IPS DF 6.9 (cell line): ENCODE results near the gene TTC7B.

Experiments
- DNase-seq: peaks from one replicate; pipeline ENCODE4 v3.0.0-alpha.2; 2013; ENCODE audit warnings: low read depth, low spot score
- H3K27ac ChIP-seq: one replicate; pipeline ENCODE4 v1.5.1; 2013; ENCODE audit warnings: low read length, control low read depth
- H3K27me3 ChIP-seq: 2 replicates; pipeline ENCODE4 v1.6.1; 2013; ENCODE audit warnings: mild to moderate bottlenecking, low read length; ENCODE audit not compliant: control insufficient read depth, insufficient read depth
- H3K36me3 ChIP-seq: 2 replicates; pipeline ENCODE4 v1.6.1; 2013; ENCODE audit warnings: low read length; ENCODE audit not compliant: control insufficient read depth, insufficient read depth
- H3K4me1 ChIP-seq: 2 replicates; pipeline ENCODE4 v1.6.1; 2013; ENCODE audit warnings: low read length; ENCODE audit not compliant: control insufficient read depth, insufficient read depth
- H3K4me3 ChIP-seq: 2 replicates; pipeline ENCODE4 v1.5.1; 2013; ENCODE audit warnings: mild to moderate bottlenecking, low read length
- H3K9me3 ChIP-seq: 2 replicates; pipeline ENCODE4 v1.6.1; 2013; ENCODE audit warnings: low read length, inconsistent platforms; ENCODE audit not compliant: control insufficient read depth, insufficient read depth
- WGBS: extraction: QIAGEN DNeasy Blood & Tissue Kit; methylation state at CpG from one replicate; pipeline ENCODE4 v1.1.7; 2013; ENCODE audit warnings: mixed read lengths, missing lambda C conversion rate; ENCODE audit not compliant: insufficient read length, insufficient coverage; 5-methylcytosine and 5-hydroxymethylcytosine counted together

The TTC7B gene

GRCh38 chr14:90643982-90644670, 172.1 kb downstream of the TTC7B start:
- H3K27ac ChIP-seq: no peak overlapping the region
- peaks cover 12% of the 10 kb centered on the region; the same call in 1 of the 2 replicates for H3K4me1 ChIP-seq
- no CpG with 5 or more reads among the region's 9 CpGs for WGBS
- no peak overlapping the region for H3K4me3 ChIP-seq
- H3K36me3 ChIP-seq: no peaks in the 10 kb centered on the region
- no peak for DNase-seq
- no peaks in the 10 kb centered on the region for H3K9me3 ChIP-seq
- no peaks in the 10 kb centered on the region for H3K27me3 ChIP-seq

GRCh38 chr14:90642244-90642717, 173.9 kb downstream of the TTC7B start:
- H3K27ac ChIP-seq: no peak overlapping the region
- H3K9me3 ChIP-seq: no peaks in the 10 kb centered on the region
- no peaks in the 10 kb centered on the region for H3K27me3 ChIP-seq
- no peak for DNase-seq
- H3K36me3 ChIP-seq: no peaks in the 10 kb centered on the region
- WGBS: no CpG with 5 or more reads among the region's 3 CpGs
- no peak overlapping the region for H3K4me3 ChIP-seq
- peaks cover 12% of the 10 kb centered on the region; the same call in 1 of the 2 replicates for H3K4me1 ChIP-seq

GRCh38 chr14:90641615-90642243, 174.5 kb downstream of the TTC7B start:
- H3K36me3 ChIP-seq: no peaks in the 10 kb centered on the region
- no peak for DNase-seq
- no peaks in the 10 kb centered on the region for H3K9me3 ChIP-seq
- no peak overlapping the region for H3K27ac ChIP-seq
- peaks cover 12% of the 10 kb centered on the region; the same call in 1 of the 2 replicates for H3K4me1 ChIP-seq
- H3K4me3 ChIP-seq: no peak overlapping the region
- no CpG with 5 or more reads among the region's 6 CpGs for WGBS
- no peaks in the 10 kb centered on the region for H3K27me3 ChIP-seq

- WGBS: no CpG with 5 or more reads among the region's 3 CpGs
- H3K27ac ChIP-seq: no peak overlapping the region
- DNase-seq: no peak
Observed at GRCh38 chr14:90641168-90641567, 175.1 kb downstream of the TTC7B start.

GRCh38 chr14:90639641-90640040, 176.6 kb downstream of the TTC7B start:
- Histone ChIP-seq H3K27me3 (no peaks in the 10 kb centered on the region), H3K36me3 (no peaks in the 10 kb centered on the region), H3K9me3 (no peaks in the 10 kb centered on the region), H3K27ac (no peak overlapping the region), H3K4me1 (peaks cover 8% of the 10 kb centered on the region; the same call in 1 of the 2 replicates), H3K4me3 (no peak overlapping the region)
- DNase-seq: no peak
- no CpG with 5 or more reads among the region's 9 CpGs for WGBS

More at GRCh38 chr14:90641168-90641567, 175.1 kb downstream of the TTC7B start:
- Histone ChIP-seq H3K36me3 (no peaks in the 10 kb centered on the region), H3K9me3 (no peaks in the 10 kb centered on the region), H3K4me3 (no peak overlapping the region), H3K4me1 (peaks cover 8% of the 10 kb centered on the region; the same call in 1 of the 2 replicates), H3K27me3 (no peaks in the 10 kb centered on the region)

- no peak overlapping the region for H3K4me3 ChIP-seq
- H3K9me3 ChIP-seq: no peaks in the 10 kb centered on the region
- H3K27me3 ChIP-seq: no peaks in the 10 kb centered on the region
- DNase-seq: no peak
- H3K27ac ChIP-seq: no peak overlapping the region
- H3K4me1 ChIP-seq: peaks cover 2% of the 10 kb centered on the region; the same call in 1 of the 2 replicates
- no peaks in the 10 kb centered on the region for H3K36me3 ChIP-seq
- 100% methylated on average over 1 of the region's 2 CpGs for WGBS
Observed at GRCh38 chr14:90632871-90633270, 183.4 kb downstream of the TTC7B start.

GRCh38 chr14:90632451-90632850, 183.8 kb downstream of the TTC7B start:
- no peaks in the 10 kb centered on the region for H3K36me3 ChIP-seq
- H3K27ac ChIP-seq: no peak overlapping the region
- no CpG with 5 or more reads among the region's 3 CpGs for WGBS
- H3K9me3 ChIP-seq: no peaks in the 10 kb centered on the region
- no peak overlapping the region for H3K4me3 ChIP-seq
- no peak for DNase-seq
- H3K4me1 ChIP-seq: peaks cover 2% of the 10 kb centered on the region; the same call in 1 of the 2 replicates
- no peaks in the 10 kb centered on the region for H3K27me3 ChIP-seq

- H3K4me1 ChIP-seq: peaks cover 2% of the 10 kb centered on the region; the same call in 1 of the 2 replicates
- H3K4me3 ChIP-seq: no peak overlapping the region
- no peaks in the 10 kb centered on the region for H3K27me3 ChIP-seq
- no peak for DNase-seq
- WGBS: no CpG with 5 or more reads among the region's 12 CpGs
- H3K27ac ChIP-seq: no peak overlapping the region
- H3K36me3 ChIP-seq: no peaks in the 10 kb centered on the region
- H3K9me3 ChIP-seq: no peaks in the 10 kb centered on the region
Observed at GRCh38 chr14:90630171-90630806, 185.9 kb downstream of the TTC7B start.

- Histone ChIP-seq H3K36me3 (no peaks in the 10 kb centered on the region), H3K27me3 (no peaks in the 10 kb centered on the region), H3K4me3 (no peak overlapping the region), H3K9me3 (no peaks in the 10 kb centered on the region), H3K4me1 (peaks cover 3% of the 10 kb centered on the region), H3K27ac (no peak overlapping the region)
- WGBS: no CpG with 5 or more reads among the region's 9 CpGs
- no peak for DNase-seq
Observed at GRCh38 chr14:90629471-90629870, 186.8 kb downstream of the TTC7B start.

GRCh38 chr14:90628825-90629224, 187.4 kb downstream of the TTC7B start:
- WGBS: no CpG with 5 or more reads among the region's 8 CpGs
- Histone ChIP-seq H3K4me3 (no peak overlapping the region), H3K36me3 (no peaks in the 10 kb centered on the region), H3K4me1 (peaks cover 5% of the 10 kb centered on the region), H3K27ac (no peak overlapping the region), H3K27me3 (no peaks in the 10 kb centered on the region), H3K9me3 (no peaks in the 10 kb centered on the region)
- DNase-seq: no peak
